GM12874 (cell line): ENCODE data around the gene DNHD1.

Experiments used
- TF ChIP-seq, protein P1 (sequence below): IDR thresholded peaks from 2 replicates; pipeline ENCODE4 v1.5.1; 2011; ENCODE audit warnings: low read depth, mild to moderate bottlenecking, control low read depth, low read length, moderate library complexity; ENCODE audit not compliant: insufficient read depth

Gene DNHD1

DNA sequence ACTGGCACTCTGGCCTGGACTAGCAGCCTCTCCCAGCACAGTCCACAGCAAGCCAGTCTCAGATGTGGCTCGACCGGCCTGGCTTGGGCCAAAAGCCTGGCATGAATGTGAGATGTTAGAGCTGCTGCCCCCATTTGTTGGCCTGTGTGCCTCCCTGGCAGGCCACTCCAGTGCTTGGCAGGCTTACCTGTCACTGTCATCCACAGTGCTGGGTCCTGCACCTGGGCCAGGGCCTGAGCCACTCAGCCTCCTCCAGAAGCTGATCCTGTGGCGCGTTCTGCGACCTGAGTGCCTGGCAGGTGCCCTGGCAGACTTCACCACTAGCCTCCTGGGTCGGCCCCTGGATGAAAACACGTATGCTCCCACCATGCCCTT is 70.3 kb downstream of the DNHD1 start:
- TF ChIP-seq, protein P1, sequence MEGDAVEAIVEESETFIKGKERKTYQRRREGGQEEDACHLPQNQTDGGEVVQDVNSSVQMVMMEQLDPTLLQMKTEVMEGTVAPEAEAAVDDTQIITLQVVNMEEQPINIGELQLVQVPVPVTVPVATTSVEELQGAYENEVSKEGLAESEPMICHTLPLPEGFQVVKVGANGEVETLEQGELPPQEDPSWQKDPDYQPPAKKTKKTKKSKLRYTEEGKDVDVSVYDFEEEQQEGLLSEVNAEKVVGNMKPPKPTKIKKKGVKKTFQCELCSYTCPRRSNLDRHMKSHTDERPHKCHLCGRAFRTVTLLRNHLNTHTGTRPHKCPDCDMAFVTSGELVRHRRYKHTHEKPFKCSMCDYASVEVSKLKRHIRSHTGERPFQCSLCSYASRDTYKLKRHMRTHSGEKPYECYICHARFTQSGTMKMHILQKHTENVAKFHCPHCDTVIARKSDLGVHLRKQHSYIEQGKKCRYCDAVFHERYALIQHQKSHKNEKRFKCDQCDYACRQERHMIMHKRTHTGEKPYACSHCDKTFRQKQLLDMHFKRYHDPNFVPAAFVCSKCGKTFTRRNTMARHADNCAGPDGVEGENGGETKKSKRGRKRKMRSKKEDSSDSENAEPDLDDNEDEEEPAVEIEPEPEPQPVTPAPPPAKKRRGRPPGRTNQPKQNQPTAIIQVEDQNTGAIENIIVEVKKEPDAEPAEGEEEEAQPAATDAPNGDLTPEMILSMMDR, result no peak

DNA sequence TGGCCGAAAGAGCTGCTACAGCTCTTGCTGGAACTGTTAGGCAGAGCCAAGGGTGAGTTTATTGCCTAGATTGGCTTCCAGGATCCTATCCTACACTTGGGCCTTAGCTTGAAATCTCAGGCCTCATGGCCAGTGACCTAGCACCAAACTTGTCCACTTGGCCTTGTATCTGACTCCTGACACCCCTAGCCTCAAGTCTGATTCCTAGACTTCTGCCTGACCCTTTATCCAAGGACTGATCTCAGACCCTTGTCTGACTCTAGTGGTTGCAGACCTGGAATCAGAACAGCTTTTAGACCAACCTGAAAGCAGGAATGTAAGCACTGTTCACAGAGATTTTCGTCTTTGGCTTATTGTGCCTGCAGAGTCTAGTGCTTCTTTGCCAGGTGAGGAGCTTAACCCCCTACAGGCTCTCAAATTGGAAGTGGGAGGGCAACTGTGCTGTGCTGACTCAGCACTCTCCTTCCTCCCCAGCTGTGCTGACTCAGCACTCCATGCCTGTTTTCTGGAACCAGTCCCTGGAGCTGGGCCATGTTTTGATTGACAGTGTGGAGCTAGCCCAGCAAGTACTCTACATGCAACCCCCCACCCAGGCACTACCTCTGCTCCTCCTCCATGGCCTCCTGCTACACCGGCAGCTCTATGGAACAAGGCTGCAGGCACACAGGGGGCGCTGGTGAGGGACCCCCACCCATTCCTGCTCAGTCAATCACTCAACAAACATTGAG is 71.3 kb downstream of the DNHD1 start:
- TF ChIP-seq, protein P1, result no peak

DNA sequence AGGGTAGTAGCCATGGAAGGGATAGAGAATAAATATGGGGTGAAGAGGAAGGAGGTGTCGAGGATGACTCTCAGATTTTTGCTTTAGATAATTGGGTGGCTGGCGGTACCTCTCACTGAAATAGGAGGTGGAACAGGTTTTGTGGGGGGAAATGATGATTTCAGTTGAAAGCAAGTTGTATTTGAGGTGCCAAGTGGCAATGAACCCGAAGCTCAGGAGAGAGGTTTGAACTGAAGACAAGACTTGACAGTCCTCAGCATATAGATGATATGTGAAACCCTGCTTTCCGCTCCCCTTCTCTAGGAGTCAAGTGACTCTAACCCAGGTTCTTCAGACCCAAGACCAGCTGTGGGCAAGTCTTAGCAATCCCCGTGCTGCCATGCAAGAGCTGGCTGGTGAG is 72.6 kb downstream of the DNHD1 start:
- TF ChIP-seq, protein P1, result no peak

DNA sequence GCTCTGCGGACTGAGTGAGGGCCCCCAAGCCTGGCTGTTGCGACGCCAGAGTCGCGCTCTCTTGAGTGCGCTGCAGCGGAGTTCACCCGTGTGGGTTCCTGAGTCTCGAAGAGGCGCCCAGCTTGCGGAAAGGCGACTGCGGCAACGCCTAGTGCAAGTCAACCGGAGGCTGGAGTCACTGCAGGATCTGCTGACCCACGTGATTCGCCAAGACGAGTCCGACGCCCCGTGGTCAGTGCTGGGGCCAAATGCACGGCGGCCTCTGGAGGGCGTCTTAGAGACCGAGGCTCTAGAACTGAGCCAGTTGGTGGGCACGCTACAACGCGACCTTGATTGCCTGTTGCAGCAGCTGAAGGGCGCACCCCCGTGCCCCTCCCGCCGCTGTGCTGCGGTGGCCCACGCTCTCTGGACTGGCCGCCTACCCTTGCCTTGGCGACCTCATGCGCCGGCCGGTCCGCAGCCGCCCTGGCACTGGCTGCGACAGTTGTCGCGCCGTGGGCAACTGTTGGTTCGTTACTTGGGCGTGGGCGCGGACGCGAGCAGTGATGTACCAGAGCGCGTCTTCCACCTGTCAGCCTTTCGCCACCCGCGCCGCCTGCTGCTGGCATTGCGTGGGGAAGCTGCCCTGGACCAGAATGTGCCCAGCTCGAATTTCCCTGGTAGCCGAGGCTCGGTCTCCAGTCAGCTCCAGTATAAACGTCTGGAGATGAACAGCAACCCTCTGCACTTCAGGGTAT is 73.8 kb downstream of the DNHD1 start:
- TF ChIP-seq, protein P1, result no peak

DNA sequence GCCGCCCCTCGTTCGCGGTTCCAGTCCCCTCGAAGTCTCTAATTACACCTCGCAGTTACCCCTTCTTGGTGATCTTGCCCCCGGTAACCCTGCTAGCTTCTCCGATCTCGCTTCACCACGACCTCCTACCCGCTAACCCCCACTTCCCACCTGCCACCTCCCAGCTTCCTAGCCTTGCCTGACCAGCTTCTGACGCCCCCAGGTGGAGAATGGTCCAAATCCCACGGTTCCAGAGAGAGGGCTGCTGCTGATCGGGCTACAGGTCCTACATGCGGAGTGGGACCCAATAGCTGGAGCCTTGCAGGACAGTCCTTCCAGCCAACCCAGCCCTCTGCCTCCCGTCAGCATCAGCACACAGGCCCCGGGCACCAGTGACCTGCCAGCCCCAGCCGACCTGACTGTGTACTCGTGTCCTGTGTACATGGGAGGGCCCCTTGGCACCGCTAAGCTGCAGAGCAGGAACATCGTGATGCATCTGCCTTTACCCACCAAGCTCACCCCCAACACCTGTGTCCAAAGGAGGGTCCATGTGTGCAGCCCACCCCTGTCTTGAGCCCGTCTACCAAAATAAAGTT is 74.4 kb downstream of the DNHD1 start:
- TF ChIP-seq, protein P1, result no peak

DNA sequence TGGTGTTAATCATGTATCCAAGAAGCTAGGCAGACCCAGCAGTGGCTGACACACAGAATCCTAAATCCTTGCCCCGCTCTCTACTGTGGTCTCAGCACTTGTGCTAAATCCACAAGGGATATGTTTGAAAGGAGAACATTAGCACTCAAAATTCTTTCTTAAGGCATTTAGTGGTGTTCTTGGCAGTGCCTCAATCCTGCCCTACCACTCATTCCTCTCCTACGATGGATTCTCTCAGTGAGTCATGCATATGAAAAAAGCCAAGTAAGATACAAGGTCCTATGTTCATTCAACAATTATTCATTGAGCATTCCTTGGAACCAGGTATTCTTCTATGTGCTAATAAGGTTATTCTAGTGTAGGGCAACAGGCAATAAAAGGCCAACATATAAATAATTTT is 75.1 kb downstream of the DNHD1 start:
- TF ChIP-seq, protein P1, result no peak
